ENCODE measurements around the gene PGA5. TPM values are rescaled to one million over a fixed set of nuclear protein-coding genes. Genes with fewer than 3 reads are reported as not detected.
"Not testable (repeated sequence)": the region's sequence is repeated elsewhere in the genome, so short reads cannot be mapped to it uniquely, and the experiment has no call there.

The PGA5 gene
- polyA plus RNA-seq, 1 donor from 2014 or later, result not detected

- no peak overlapping the region for H3K27ac ChIP-seq (ENCODE audit: low read length)
- no peak overlapping the region for H3K4me3 ChIP-seq (ENCODE audit: low read length)
- no peak overlapping the region for H3K9ac ChIP-seq (ENCODE audit: low read length)
- no peaks in the 10 kb centered on the region for H4K20me1 ChIP-seq (ENCODE audit: insufficient read depth)
- no peaks in the 10 kb centered on the region for H3K9me2 ChIP-seq (ENCODE audit: insufficient read depth, low read length)
- no peak overlapping the region for H2AFZ ChIP-seq (ENCODE audit: low read depth, low read length)
- H3F3A ChIP-seq (ENCODE audit: insufficient read depth, low read length, poor library complexity, severe bottlenecking), result no peaks in the 10 kb centered on the region
- H3K27me3 ChIP-seq (ENCODE audit: insufficient read depth, low read depth, low read length), result no peaks in the 10 kb centered on the region
- H3K79me2 ChIP-seq (replicated peaks; ENCODE audit: insufficient read depth, low read length), result no peaks in the 10 kb centered on the region
- H3K4me2 ChIP-seq (ENCODE audit: low read length), result no peak overlapping the region
- no peaks in the 10 kb centered on the region for H3K36me3 ChIP-seq (ENCODE audit: insufficient read depth, low read length)
- no peak for TF ChIP-seq EP300 (conservative IDR thresholded peaks at IDR 0.05; ENCODE audit: poor library complexity, severe bottlenecking)
- TF ChIP-seq, protein P1, sequence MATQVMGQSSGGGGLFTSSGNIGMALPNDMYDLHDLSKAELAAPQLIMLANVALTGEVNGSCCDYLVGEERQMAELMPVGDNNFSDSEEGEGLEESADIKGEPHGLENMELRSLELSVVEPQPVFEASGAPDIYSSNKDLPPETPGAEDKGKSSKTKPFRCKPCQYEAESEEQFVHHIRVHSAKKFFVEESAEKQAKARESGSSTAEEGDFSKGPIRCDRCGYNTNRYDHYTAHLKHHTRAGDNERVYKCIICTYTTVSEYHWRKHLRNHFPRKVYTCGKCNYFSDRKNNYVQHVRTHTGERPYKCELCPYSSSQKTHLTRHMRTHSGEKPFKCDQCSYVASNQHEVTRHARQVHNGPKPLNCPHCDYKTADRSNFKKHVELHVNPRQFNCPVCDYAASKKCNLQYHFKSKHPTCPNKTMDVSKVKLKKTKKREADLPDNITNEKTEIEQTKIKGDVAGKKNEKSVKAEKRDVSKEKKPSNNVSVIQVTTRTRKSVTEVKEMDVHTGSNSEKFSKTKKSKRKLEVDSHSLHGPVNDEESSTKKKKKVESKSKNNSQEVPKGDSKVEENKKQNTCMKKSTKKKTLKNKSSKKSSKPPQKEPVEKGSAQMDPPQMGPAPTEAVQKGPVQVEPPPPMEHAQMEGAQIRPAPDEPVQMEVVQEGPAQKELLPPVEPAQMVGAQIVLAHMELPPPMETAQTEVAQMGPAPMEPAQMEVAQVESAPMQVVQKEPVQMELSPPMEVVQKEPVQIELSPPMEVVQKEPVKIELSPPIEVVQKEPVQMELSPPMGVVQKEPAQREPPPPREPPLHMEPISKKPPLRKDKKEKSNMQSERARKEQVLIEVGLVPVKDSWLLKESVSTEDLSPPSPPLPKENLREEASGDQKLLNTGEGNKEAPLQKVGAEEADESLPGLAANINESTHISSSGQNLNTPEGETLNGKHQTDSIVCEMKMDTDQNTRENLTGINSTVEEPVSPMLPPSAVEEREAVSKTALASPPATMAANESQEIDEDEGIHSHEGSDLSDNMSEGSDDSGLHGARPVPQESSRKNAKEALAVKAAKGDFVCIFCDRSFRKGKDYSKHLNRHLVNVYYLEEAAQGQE (IDR thresholded peaks at IDR 0.05; ENCODE audit: borderline replicate concordance), result no peak
- TF ChIP-seq RAD21 (conservative IDR thresholded peaks at IDR 0.05), result no peak
- no peak for TF ChIP-seq MXI1 (conservative IDR thresholded peaks at IDR 0.05; ENCODE audit: poor library complexity, severe bottlenecking)
- TF ChIP-seq EZH2 (IDR thresholded peaks at IDR 0.05; ENCODE audit: borderline replicate concordance, insufficient read depth, low read length, poor library complexity, severe bottlenecking), result no peak
- TF ChIP-seq SMC3 (conservative IDR thresholded peaks at IDR 0.05; ENCODE audit: poor library complexity), result no peak
- TF ChIP-seq, protein P2, sequence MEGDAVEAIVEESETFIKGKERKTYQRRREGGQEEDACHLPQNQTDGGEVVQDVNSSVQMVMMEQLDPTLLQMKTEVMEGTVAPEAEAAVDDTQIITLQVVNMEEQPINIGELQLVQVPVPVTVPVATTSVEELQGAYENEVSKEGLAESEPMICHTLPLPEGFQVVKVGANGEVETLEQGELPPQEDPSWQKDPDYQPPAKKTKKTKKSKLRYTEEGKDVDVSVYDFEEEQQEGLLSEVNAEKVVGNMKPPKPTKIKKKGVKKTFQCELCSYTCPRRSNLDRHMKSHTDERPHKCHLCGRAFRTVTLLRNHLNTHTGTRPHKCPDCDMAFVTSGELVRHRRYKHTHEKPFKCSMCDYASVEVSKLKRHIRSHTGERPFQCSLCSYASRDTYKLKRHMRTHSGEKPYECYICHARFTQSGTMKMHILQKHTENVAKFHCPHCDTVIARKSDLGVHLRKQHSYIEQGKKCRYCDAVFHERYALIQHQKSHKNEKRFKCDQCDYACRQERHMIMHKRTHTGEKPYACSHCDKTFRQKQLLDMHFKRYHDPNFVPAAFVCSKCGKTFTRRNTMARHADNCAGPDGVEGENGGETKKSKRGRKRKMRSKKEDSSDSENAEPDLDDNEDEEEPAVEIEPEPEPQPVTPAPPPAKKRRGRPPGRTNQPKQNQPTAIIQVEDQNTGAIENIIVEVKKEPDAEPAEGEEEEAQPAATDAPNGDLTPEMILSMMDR (IDR thresholded peaks at IDR 0.05; ENCODE audit: poor library complexity, severe bottlenecking), result no peak
- no peak for TF ChIP-seq TAF1 (IDR thresholded peaks at IDR 0.05; ENCODE audit: low read depth)
- TF ChIP-seq POLR2AphosphoS5 (IDR thresholded peaks at IDR 0.05), result no peak
- no peaks in the 10 kb centered on the region for H3K9me3 ChIP-seq (ENCODE audit: low read length)
Measured at GRCh38 chr11:61201476-61201875, 39.5 kb upstream of the PGA5 start.

DNA sequence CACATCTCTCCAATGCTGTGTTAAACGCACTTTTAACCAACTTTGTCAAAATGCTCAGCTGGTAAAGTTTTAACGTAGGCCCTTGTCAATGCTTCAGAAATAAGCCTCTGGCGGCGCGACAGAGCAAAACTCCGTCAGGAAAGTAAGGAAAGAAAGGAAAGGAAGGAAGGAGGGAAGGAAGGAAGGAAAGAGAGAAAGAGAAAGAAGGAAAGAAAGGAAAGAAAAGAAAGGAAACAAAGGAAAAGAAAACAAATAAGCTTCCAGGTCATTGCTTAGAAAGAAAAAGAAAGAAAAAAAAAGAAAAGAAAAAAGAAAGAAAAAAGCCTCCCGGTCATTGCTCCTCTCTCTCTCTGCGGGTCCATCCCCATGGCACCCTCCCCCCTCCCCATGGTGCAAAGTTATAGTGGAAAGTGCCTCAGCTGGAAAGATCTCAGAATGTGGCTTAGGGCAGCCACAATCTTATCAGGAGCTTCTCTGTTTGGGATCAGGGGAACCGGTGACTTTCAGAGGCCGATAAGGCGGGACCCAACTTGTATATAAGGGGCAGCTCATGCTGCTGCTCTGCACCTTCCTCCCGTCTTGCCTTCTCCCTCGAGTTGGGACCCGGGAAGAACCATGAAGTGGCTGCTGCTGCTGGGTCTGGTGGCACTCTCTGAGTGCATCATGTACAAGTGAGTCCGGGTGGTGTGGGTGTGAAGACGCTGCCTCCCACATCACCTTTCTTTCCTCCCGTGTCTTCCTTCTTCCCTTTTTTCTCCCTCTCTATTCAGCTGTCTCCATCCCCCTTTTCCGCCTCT, 37.8 kb upstream of the PGA5 start, which contains the start of gene PGA3:
TSS of gene PGA3 (plus strand) at position 566 of the 797 bp plus-strand sequence. CDS start at position 616, 50 bp downstream.
- H3K9me3 ChIP-seq (ENCODE audit: low read length); H4K20me1 ChIP-seq (ENCODE audit: insufficient read depth); H3K27me3 ChIP-seq (ENCODE audit: insufficient read depth, low read depth, low read length); H3K4me3 ChIP-seq (ENCODE audit: low read length); H3K36me3 ChIP-seq (ENCODE audit: insufficient read depth, low read length); H3K79me2 ChIP-seq (replicated peaks; ENCODE audit: insufficient read depth, low read length); H3K9me2 ChIP-seq (ENCODE audit: insufficient read depth, low read length); H3K9ac ChIP-seq (ENCODE audit: low read length); H3K4me2 ChIP-seq (ENCODE audit: low read length); H2AFZ ChIP-seq (ENCODE audit: low read depth, low read length); H3K27ac ChIP-seq (ENCODE audit: low read length); H3F3A ChIP-seq (ENCODE audit: insufficient read depth, low read length, poor library complexity, severe bottlenecking): not testable (repeated sequence)

- not testable (repeated sequence) for H2AFZ ChIP-seq (ENCODE audit: low read depth, low read length); H3K9me2 ChIP-seq (ENCODE audit: insufficient read depth, low read length); H3K4me3 ChIP-seq (ENCODE audit: low read length); H4K20me1 ChIP-seq (ENCODE audit: insufficient read depth); H3K9me3 ChIP-seq (ENCODE audit: low read length); H3K36me3 ChIP-seq (ENCODE audit: insufficient read depth, low read length); H3K4me2 ChIP-seq (ENCODE audit: low read length); H3F3A ChIP-seq (ENCODE audit: insufficient read depth, low read length, poor library complexity, severe bottlenecking); H3K79me2 ChIP-seq (replicated peaks; ENCODE audit: insufficient read depth, low read length); H3K27ac ChIP-seq (ENCODE audit: low read length); H3K27me3 ChIP-seq (ENCODE audit: insufficient read depth, low read depth, low read length); H3K9ac ChIP-seq (ENCODE audit: low read length)
Measured at GRCh38 chr11:61203873-61204272, 37.1 kb upstream of the PGA5 start.

DNA sequence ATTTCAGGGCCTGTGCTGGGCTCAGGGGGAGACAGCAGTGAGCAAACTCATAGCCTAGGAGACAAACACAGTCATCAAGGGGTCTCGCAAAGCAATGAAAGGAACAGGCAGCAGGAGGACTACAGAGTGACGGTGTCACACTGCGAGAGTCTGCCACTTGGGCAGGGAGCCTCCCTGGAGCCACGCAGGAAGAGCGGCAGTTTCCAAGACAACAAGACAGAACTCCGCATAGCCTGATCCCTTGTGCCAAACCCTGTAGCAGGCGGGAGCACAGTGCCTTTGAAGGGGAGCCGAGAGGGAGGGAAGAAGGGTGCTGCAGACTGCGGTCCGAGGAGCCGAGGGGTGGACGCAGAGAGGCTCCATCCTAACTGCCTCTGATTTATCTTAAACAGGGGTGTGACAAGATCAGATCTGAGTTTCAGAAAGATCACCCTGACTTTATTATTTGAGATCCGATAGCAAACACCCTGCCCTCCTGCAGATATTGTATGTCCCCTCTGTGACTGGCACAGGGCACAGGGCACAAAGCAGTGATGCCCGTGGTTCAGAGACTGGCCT, 36.4 kb upstream of the PGA5 start:
- H3F3A ChIP-seq (ENCODE audit: insufficient read depth, low read length, poor library complexity, severe bottlenecking); H3K4me3 ChIP-seq (ENCODE audit: low read length); H2AFZ ChIP-seq (ENCODE audit: low read depth, low read length); H3K4me2 ChIP-seq (ENCODE audit: low read length); H3K79me2 ChIP-seq (replicated peaks; ENCODE audit: insufficient read depth, low read length); H3K9me3 ChIP-seq (ENCODE audit: low read length); H3K9me2 ChIP-seq (ENCODE audit: insufficient read depth, low read length); H3K36me3 ChIP-seq (ENCODE audit: insufficient read depth, low read length); H3K9ac ChIP-seq (ENCODE audit: low read length); H3K27ac ChIP-seq (ENCODE audit: low read length); H3K27me3 ChIP-seq (ENCODE audit: insufficient read depth, low read depth, low read length); H4K20me1 ChIP-seq (ENCODE audit: insufficient read depth): not testable (repeated sequence)

Measured in neural cell (in vitro differentiated cells).